Activated CD8-positive, alpha-beta T cell treated with anti-CD3 and anti-CD28 coated beads for 36 hours (primary cell): ENCODE data around the gene POMT2. TPM values are rescaled to one million over a fixed set of nuclear protein-coding genes. Genes with fewer than 3 reads are reported as not detected.

ENCODE experiments used
- ATAC-seq: fragments of 200-7000 bp; cut with Tn5 transposase; one replicate; pipeline ENCODE4 v1.10.0; 2021; ENCODE audit warnings: mild to moderate bottlenecking, moderate library complexity
- CTCF ChIA-PET: fragments of 350-600 bp; sonication (Branson Sonifier 250); formaldehyde crosslinking; loops from one replicate; lab custom pipeline; 2021; ENCODE audit warnings: antibody characterized with exemption; lab: Charles Lee
- POLR2A ChIA-PET: fragments of 350-600 bp; sonication (Branson Sonifier 250); formaldehyde crosslinking; loops from one replicate; lab custom pipeline; 2021; ENCODE audit warnings: antibody characterized with exemption; lab: Charles Lee
- DNase-seq: peaks from one replicate; pipeline ENCODE4 v3.0.0-alpha.2; 2020
- H3K27ac Mint-ChIP-seq: one replicate; pipeline ENCODE4 v1.8.0; 2021; ENCODE audit warnings: mild to moderate bottlenecking, mixed read lengths
- H3K27me3 Mint-ChIP-seq: one replicate; pipeline ENCODE4 v1.8.0; 2021; ENCODE audit warnings: mixed read lengths
- H3K36me3 Mint-ChIP-seq: one replicate; pipeline ENCODE4 v1.8.0; 2021; ENCODE audit warnings: low read depth, mixed read lengths
- H3K4me1 Mint-ChIP-seq: one replicate; pipeline ENCODE4 v1.8.0; 2021; ENCODE audit warnings: low read depth, mixed read lengths
- H3K4me3 Mint-ChIP-seq: one replicate; pipeline ENCODE4 v1.8.0; 2021; ENCODE audit warnings: mild to moderate bottlenecking, moderate library complexity, mixed read lengths
- H3K9me3 Mint-ChIP-seq: one replicate; pipeline ENCODE4 v1.8.0; 2021; ENCODE audit warnings: mixed read lengths
- intact Hi-C: fragments of 100-400 bp; cut with micrococcal nuclease; formaldehyde crosslinking; loops from one replicate; pipeline ENCODE4 v1.10.0; 2022
- total RNA-seq, 2 experiments: library from RNA; stranded (reverse); gene quantifications; one replicate each; pipeline ENCODE4 v1.2.3, GENCODE V29; 2021
- TF ChIP-seq, protein P1 (sequence below): fragments of 200-600 bp; IDR thresholded peaks from one replicate; pipeline ENCODE4 v1.8.0; 2022; ENCODE audit warnings: antibody characterized with exemption, mild to moderate bottlenecking

POMT2 gene
- total RNA-seq, 2 experiments from 2014 or later, result 14.2 to 15.3 TPM

DNA sequence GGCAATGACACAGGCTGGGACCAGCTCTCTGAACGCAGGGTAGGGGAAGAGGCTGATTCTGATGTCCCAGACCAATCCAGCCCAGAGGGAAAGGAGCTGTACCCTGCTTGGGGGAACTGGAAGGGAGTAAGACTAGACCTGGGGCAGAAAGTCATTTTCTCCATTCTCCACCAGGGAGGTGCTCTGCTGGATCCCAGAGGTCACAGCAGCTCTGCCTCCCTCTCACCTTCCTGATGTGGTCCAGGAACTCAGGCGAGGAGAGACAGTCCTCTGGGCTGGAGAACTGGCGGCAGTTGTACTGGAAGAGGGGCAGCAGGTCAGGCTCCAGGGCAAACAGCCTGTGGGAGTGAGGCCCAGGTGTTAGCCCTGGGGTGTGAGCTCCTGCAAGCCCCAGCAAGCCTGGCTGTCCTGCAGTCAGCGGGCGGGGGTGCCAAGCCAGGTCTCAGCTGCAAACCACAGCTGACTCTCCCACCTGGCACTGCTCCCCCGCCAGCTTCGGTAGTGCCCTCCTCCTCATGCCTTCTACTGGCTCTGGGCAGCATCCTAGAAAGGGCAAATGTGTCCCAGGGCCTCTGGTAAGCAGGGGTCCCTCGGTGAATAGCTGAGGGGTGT is 51.6 kb downstream of the POMT2 start:
- ATAC-seq, result no peak
- POLR2A ChIA-PET, result interaction anchor here (0.6 to 0.9 kb wide), 2 partner anchors 134 to 158 kb away, joined by 3 read pairs; no protein-coding TSS in a partner anchor
- Mint-ChIP-seq H3K27ac (no peak overlapping the region), H3K4me3 (no peak overlapping the region), H3K36me3 (no peaks in the 10 kb centered on the region), H3K9me3 (peaks cover 2% of the 10 kb centered on the region), H3K27me3 (peaks cover 30% of the 10 kb centered on the region), H3K4me1 (no peaks in the 10 kb centered on the region)
- no peak for DNase-seq
- intact Hi-C loops, result no loop called here
- CTCF ChIA-PET, result interaction anchor here (1.8 kb wide), 1 partner anchor 47 kb away, joined by 8 read pairs; no protein-coding TSS in a partner anchor
- TF ChIP-seq, protein P1, sequence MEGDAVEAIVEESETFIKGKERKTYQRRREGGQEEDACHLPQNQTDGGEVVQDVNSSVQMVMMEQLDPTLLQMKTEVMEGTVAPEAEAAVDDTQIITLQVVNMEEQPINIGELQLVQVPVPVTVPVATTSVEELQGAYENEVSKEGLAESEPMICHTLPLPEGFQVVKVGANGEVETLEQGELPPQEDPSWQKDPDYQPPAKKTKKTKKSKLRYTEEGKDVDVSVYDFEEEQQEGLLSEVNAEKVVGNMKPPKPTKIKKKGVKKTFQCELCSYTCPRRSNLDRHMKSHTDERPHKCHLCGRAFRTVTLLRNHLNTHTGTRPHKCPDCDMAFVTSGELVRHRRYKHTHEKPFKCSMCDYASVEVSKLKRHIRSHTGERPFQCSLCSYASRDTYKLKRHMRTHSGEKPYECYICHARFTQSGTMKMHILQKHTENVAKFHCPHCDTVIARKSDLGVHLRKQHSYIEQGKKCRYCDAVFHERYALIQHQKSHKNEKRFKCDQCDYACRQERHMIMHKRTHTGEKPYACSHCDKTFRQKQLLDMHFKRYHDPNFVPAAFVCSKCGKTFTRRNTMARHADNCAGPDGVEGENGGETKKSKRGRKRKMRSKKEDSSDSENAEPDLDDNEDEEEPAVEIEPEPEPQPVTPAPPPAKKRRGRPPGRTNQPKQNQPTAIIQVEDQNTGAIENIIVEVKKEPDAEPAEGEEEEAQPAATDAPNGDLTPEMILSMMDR, result no peak

DNA sequence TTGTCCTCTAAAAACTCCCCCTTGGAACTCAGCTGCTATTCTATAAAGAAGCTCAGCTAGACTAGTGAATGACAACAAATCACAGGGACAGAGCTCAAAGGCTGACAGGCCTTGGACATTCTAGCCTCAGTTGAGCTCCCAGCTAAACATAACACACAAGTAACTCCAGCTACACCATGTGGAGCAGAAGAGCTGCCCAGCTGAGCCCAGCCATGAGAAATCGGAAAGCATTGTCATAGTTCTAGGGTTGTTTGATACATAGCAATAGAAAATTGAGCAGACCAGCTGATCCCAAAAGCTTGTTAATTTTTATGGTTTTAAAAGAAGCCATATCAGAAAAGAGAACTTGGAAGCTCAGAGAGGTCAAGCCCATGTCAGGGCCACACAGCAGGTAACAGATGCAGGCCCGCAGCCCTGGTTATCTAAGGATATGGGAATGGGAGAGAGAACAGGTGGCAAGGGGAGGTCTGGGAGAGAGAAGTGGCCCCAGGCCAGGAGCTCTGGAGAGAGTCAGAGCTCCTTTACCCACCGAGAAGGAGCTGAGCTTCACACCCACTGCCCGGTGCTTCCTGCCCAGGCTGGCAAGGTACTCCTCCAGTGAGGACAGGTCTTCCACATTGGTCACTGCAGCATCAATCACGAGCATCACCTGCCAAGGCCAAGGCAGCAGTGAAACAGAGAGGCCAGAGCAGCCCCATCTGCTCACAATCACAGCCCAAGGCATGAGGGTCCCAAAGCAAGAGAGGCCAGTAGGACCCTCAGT is 52.6 kb downstream of the POMT2 start:
- CTCF ChIA-PET, result interaction anchor here (1.1 to 1.8 kb wide), 2 partner anchors 48 to 115 kb away, joined by 6 to 8 read pairs; no protein-coding TSS in a partner anchor
- TF ChIP-seq, protein P1, result no peak
- Mint-ChIP-seq H3K4me3 (no peak overlapping the region), H3K27ac (no peak overlapping the region), H3K27me3 (peaks cover 30% of the 10 kb centered on the region), H3K4me1 (no peaks in the 10 kb centered on the region), H3K36me3 (no peaks in the 10 kb centered on the region), H3K9me3 (peaks cover 2% of the 10 kb centered on the region)
- intact Hi-C loops, result no loop called here
- POLR2A ChIA-PET, result interaction anchor here (1.0 kb wide), 1 partner anchor 30 kb away, joined by 3 read pairs; no protein-coding TSS in a partner anchor
- ATAC-seq (no peak), DNase-seq (no peak)

DNA sequence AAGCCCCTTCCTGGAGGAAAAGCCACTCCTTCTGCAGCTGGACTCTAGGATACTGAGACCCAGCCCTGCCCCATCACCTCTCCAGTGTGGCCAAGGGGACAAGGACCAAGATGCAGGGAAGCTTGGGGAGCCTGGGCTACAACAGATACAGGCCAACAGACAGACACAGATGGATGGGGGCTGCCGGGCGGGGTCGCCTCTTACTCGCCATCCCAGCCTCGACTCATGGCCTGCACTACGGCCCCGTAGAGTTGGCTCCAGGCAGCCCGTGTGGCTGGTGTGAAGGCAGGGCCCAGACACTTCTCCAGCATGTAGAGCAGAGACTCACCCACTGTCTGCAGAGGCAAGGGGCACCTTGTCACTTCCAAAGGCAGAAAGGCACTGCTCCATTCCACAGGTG is 54.3 kb downstream of the POMT2 start:
- Mint-ChIP-seq H3K36me3 (no peaks in the 10 kb centered on the region), H3K27ac (no peak overlapping the region), H3K27me3 (peaks cover 31% of the 10 kb centered on the region), H3K4me1 (no peaks in the 10 kb centered on the region), H3K9me3 (peaks cover 2% of the 10 kb centered on the region), H3K4me3 (no peak overlapping the region)
- intact Hi-C loops, result no loop called here
- ATAC-seq (no peak), DNase-seq (no peak)
- TF ChIP-seq, protein P1, result no peak
- CTCF ChIA-PET, result interaction anchor here (0.7 kb wide), 1 partner anchor 115 kb away, joined by 3 read pairs; no protein-coding TSS in a partner anchor
- POLR2A ChIA-PET, result no interaction called here

DNA sequence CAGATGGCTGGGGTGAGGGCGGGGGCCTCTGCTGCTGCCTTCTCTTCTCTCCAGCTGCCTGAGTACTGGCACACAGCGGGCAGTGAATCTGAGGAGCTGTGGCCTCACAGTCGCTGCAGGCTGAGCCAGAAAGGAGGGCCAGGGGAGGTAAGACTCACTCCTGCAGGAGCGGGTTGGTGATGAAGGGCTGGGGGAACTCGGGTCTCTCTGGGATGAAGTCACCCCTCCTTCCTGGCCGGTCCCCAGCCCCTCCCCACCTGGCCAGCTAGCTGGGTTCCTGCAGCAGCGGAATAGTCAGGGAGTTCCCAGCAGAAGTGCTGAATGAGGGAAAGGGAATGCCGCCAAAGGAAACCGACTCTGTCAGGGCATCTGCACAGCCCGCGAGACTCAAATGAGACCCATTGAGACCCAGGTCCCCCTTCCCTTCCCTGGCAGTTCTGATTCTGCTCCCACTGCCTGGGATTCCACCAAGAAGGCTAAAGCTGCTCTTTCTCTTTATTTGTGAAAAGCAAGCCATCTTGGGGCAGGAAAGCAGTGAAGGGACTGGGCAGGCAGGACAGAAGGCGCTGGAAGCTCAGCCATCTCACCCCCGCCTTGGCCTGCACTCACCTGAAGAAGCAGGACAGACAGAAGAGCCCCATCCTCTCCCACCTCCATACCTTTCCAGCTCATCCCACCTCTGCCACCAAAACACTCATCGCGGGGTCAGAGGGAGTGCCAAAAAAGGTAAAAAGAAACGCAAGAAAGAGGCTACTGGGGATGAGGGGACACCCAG is 54.9 kb downstream of the POMT2 start:
- ATAC-seq, result no peak
- Mint-ChIP-seq H3K27ac (no peak overlapping the region), H3K36me3 (no peaks in the 10 kb centered on the region), H3K4me3 (no peak overlapping the region), H3K27me3 (peaks cover 28% of the 10 kb centered on the region), H3K4me1 (no peaks in the 10 kb centered on the region), H3K9me3 (peaks cover 2% of the 10 kb centered on the region)
- intact Hi-C loops, result no loop called here
- no peak for DNase-seq
- ChIA-PET CTCF (interaction anchor here (0.7 kb wide), 2 partner anchors 51 to 114 kb away, joined by 3 read pairs; no protein-coding TSS in a partner anchor), POLR2A (no interaction called here)
- TF ChIP-seq, protein P1, result no peak
